Neuronal stem cell (in vitro differentiated cells): ENCODE measurements around the gene COPS3.

Experiments used
- DNase-seq: peaks from one replicate; pipeline ENCODE4 v3.0.0-alpha.2; 2013; ENCODE audit warnings: low spot score
- H2AFZ ChIP-seq: one replicate; pipeline ENCODE4 v1.6.1; 2013; ENCODE audit warnings: mild to moderate bottlenecking, low read length, inconsistent platforms
- H2AK5ac ChIP-seq: 2 replicates; pipeline ENCODE4 v1.6.1; 2013; ENCODE audit warnings: low read depth, mild to moderate bottlenecking, inconsistent platforms, low read length, moderate library complexity, mixed read lengths
- H2BK120ac ChIP-seq: 2 replicates; pipeline ENCODE4 v1.6.1; 2013; ENCODE audit warnings: low read depth, mild to moderate bottlenecking, inconsistent platforms, low read length, moderate library complexity, mixed read lengths
- H2BK12ac ChIP-seq: one replicate; pipeline ENCODE4 v1.6.1; 2013; ENCODE audit warnings: low read length, inconsistent platforms
- H2BK15ac ChIP-seq: 2 replicates; pipeline ENCODE4 v1.6.1; 2013; ENCODE audit warnings: mild to moderate bottlenecking, low read length, inconsistent platforms, mixed read lengths
- H2BK5ac ChIP-seq: one replicate; pipeline ENCODE4 v1.6.1; 2013; ENCODE audit warnings: inconsistent platforms, mild to moderate bottlenecking, low read length, moderate library complexity
- H3K14ac ChIP-seq: one replicate; pipeline ENCODE4 v1.6.1; 2013; ENCODE audit warnings: low read length, inconsistent platforms
- H3K18ac ChIP-seq: 2 replicates; pipeline ENCODE4 v1.6.1; 2013; ENCODE audit warnings: low read length, inconsistent platforms
- H3K23ac ChIP-seq: 2 replicates; pipeline ENCODE4 v1.6.1; 2013; ENCODE audit warnings: low read depth, mild to moderate bottlenecking, mixed read lengths, low read length, inconsistent platforms; ENCODE audit not compliant: poor library complexity
- H3K27ac ChIP-seq: replicated peaks from 3 replicates; pipeline ENCODE4 v1.5.1; 2013; ENCODE audit warnings: low read length, inconsistent platforms
- H3K27me3 ChIP-seq, 3 experiments: 2 replicates each; pipeline ENCODE4 v1.6.1; 2013; ENCODE audit warnings: low read length in 3 of 3, mild to moderate bottlenecking in 2 of 3, inconsistent platforms in 1 of 3, low read depth in 1 of 3, mixed read lengths in 1 of 3, moderate library complexity in 1 of 3; ENCODE audit not compliant: control insufficient read depth in 3 of 3, insufficient read depth in 3 of 3
- H3K36me3 ChIP-seq, 2 donors: replicated peaks in 1 of 2; 2 replicates each; pipeline ENCODE4 v1.6.1; 2013; ENCODE audit warnings: low read length in 2 of 2; ENCODE audit not compliant: control insufficient read depth in 2 of 2, insufficient read depth in 2 of 2
- H3K4ac ChIP-seq: 2 replicates; pipeline ENCODE4 v1.6.1; 2013; ENCODE audit warnings: inconsistent platforms, mild to moderate bottlenecking, low read length, moderate library complexity
- H3K4me1 ChIP-seq, 2 donors: 1 replicate in 1 of 2; 2 replicates in 1 of 2; pipeline ENCODE4 v1.6.1; 2013; ENCODE audit warnings: low read length in 2 of 2, low read depth in 1 of 2; ENCODE audit not compliant: control insufficient read depth in 2 of 2, insufficient read depth in 1 of 2
- H3K4me2 ChIP-seq: one replicate; pipeline ENCODE4 v1.6.1; 2013; ENCODE audit warnings: mild to moderate bottlenecking, low read length, inconsistent platforms; ENCODE audit not compliant: insufficient read depth, poor library complexity, severe bottlenecking
- H3K4me3 ChIP-seq, 2 donors: 2 replicates each; pipeline ENCODE4 v1.5.1; 2013; ENCODE audit warnings: low read length in 2 of 2, mild to moderate bottlenecking in 2 of 2, inconsistent platforms in 1 of 2, moderate library complexity in 1 of 2
- H3K79me1 ChIP-seq: one replicate; pipeline ENCODE4 v1.6.1; 2013; ENCODE audit warnings: low read depth, mild to moderate bottlenecking, inconsistent platforms, low read length, moderate library complexity
- H3K9ac ChIP-seq: one replicate; pipeline ENCODE4 v1.6.1; 2013; ENCODE audit warnings: mild to moderate bottlenecking, low read depth, low read length, inconsistent platforms; ENCODE audit not compliant: poor library complexity
- H3K9me3 ChIP-seq, 2 donors: replicated peaks in 1 of 2; 2 replicates each; pipeline versions ENCODE3 to v1.6.1; 2013; ENCODE audit warnings: low read length in 2 of 2, mild to moderate bottlenecking in 2 of 2, inconsistent platforms in 1 of 2, low read depth in 1 of 2, mixed read lengths in 1 of 2, moderate library complexity in 1 of 2; ENCODE audit not compliant: control insufficient read depth in 2 of 2, insufficient read depth in 1 of 2
- H4K8ac ChIP-seq: one replicate; pipeline ENCODE4 v1.6.1; 2013; ENCODE audit warnings: low read depth, mild to moderate bottlenecking, inconsistent platforms, low read length, moderate library complexity
- H4K91ac ChIP-seq: one replicate; pipeline ENCODE4 v1.6.1; 2013; ENCODE audit warnings: low read length, low read depth, mild to moderate bottlenecking, inconsistent platforms; ENCODE audit not compliant: poor library complexity
- WGBS, 2 donors: extraction: QIAGEN DNeasy Blood & Tissue Kit; methylation state at CpG; one replicate each; pipeline ENCODE4 v1.1.7; 2013; ENCODE audit warnings: missing lambda C conversion rate in 2 of 2, mixed read lengths in 1 of 2; ENCODE audit not compliant: insufficient read length in 2 of 2, insufficient replicate concordance in 1 of 2; ENCODE audit errors: extremely low coverage in 2 of 2; 5-methylcytosine and 5-hydroxymethylcytosine counted together

Gene COPS3

GRCh38 chr17:17215575-17215974, 65.5 kb downstream of the COPS3 start:
- Histone ChIP-seq H3K27me3 (no peaks in the 10 kb centered on the region), H4K8ac (no peak overlapping the region), H3K4ac (no peak overlapping the region), H3K4me1 (no peaks in the 10 kb centered on the region), H2BK12ac (no peak overlapping the region), H2BK120ac (no peak overlapping the region), H2BK5ac (no peak overlapping the region), H3K36me3 (peaks cover 53 to 89% of the 10 kb centered on the region in 2 donors), H2BK15ac (no peak overlapping the region), H3K4me3 (no peak overlapping the region), H3K14ac (no peak overlapping the region), H3K27ac (no peak overlapping the region), H3K9me3 (no peaks in the 10 kb centered on the region), H2AFZ (no peak overlapping the region), H3K4me2 (no peak overlapping the region), H3K23ac (no peak overlapping the region), H3K9ac (no peak overlapping the region), H3K79me1 (no peaks in the 10 kb centered on the region), H2AK5ac (no peak overlapping the region), H4K91ac (no peak overlapping the region), H3K18ac (no peak overlapping the region)
- no peak for DNase-seq
- no CpG with 5 or more reads among the region's 8 CpGs for WGBS, 2 donors

- Histone ChIP-seq H2BK12ac (no peak overlapping the region), H3K79me1 (no peaks in the 10 kb centered on the region), H2BK15ac (no peak overlapping the region), H3K14ac (peak overlapping the region; percentile 21), H3K4ac (no peak overlapping the region), H2AFZ (no peak overlapping the region), H3K27ac (no peak overlapping the region), H3K36me3 (peaks cover 48 to 82% of the 10 kb centered on the region in 2 donors), H2AK5ac (no peak overlapping the region), H2BK5ac (no peak overlapping the region), H3K4me1 (no peaks in the 10 kb centered on the region), H3K4me3 (no peak overlapping the region), H3K9ac (no peak overlapping the region), H3K23ac (peak overlapping the region; percentile 80), H3K9me3 (no peaks in the 10 kb centered on the region), H3K4me2 (no peak overlapping the region), H3K18ac (no peak overlapping the region), H4K8ac (peak overlapping the region; percentile 23), H3K27me3 (no peaks in the 10 kb centered on the region), H2BK120ac (no peak overlapping the region), H4K91ac (no peak overlapping the region)
- no peak for DNase-seq
- no CpG with 5 or more reads among the region's 27 CpGs for WGBS, 2 donors
Measured at GRCh38 chr17:17214646-17215436, 66.2 kb downstream of the COPS3 start.

GRCh38 chr17:17213775-17214174, 67.3 kb downstream of the COPS3 start:
- no peak overlapping the region for H3K4me2 ChIP-seq

GRCh38 chr17:17207998-17208397, 73.0 kb downstream of the COPS3 start:
- no peak for DNase-seq
- no peak overlapping the region for H3K4me2 ChIP-seq
- H3K14ac ChIP-seq = no peak overlapping the region
- H3K23ac ChIP-seq = no peak overlapping the region
- no peaks in the 10 kb centered on the region for H3K9me3 ChIP-seq
- no peak overlapping the region for H3K9ac ChIP-seq
- H3K4me1 ChIP-seq = no peaks in the 10 kb centered on the region
- no peak overlapping the region for H2BK120ac ChIP-seq
- H2BK5ac ChIP-seq = no peak overlapping the region
- H4K8ac ChIP-seq = no peak overlapping the region
- no peak overlapping the region for H3K18ac ChIP-seq
- H4K91ac ChIP-seq = no peak overlapping the region
- H3K27me3 ChIP-seq = no peaks in the 10 kb centered on the region
- H2BK12ac ChIP-seq = no peak overlapping the region
- H3K27ac ChIP-seq = no peak overlapping the region
- no peak overlapping the region for H2AFZ ChIP-seq
- H2AK5ac ChIP-seq = no peak overlapping the region
- peaks cover 3 to 19% of the 10 kb centered on the region in 2 donors for H3K36me3 ChIP-seq
- H2BK15ac ChIP-seq = no peak overlapping the region
- WGBS, 2 donors = no CpG with 5 or more reads among the region's 8 CpGs
- no peak overlapping the region for H3K4ac ChIP-seq
- H3K79me1 ChIP-seq = peaks cover 3% of the 10 kb centered on the region
- H3K4me3 ChIP-seq = no peak overlapping the region

More at GRCh38 chr17:17213775-17214174, 67.3 kb downstream of the COPS3 start:
- Histone ChIP-seq H3K9ac (peak overlapping the region; percentile 12), H3K9me3 (no peaks in the 10 kb centered on the region), H2BK12ac (no peak overlapping the region), H3K4me3 (no peak overlapping the region), H3K4ac (no peak overlapping the region), H2BK120ac (no peak overlapping the region), H3K18ac (no peak overlapping the region), H4K8ac (no peak overlapping the region), H2BK15ac (no peak overlapping the region), H3K27me3 (no peaks in the 10 kb centered on the region), H3K79me1 (no peaks in the 10 kb centered on the region), H3K23ac (no peak overlapping the region), H3K14ac (no peak overlapping the region), H2BK5ac (no peak overlapping the region), H3K27ac (no peak overlapping the region), H4K91ac (no peak overlapping the region), H2AK5ac (no peak overlapping the region), H3K4me1 (no peaks in the 10 kb centered on the region), H3K36me3 (peaks cover 44 to 73% of the 10 kb centered on the region in 2 donors), H2AFZ (no peak overlapping the region)
- no peak for DNase-seq
- WGBS, 2 donors = no CpG with 5 or more reads among the region's 10 CpGs
